ENCODE measurements around the gene PSG4. TPM values are rescaled to one million over a fixed set of nuclear protein-coding genes. Genes with fewer than 3 reads are reported as not detected.
"Not testable (repeated sequence)": the region's sequence is repeated elsewhere in the genome, so short reads cannot be mapped to it uniquely, and the experiment has no call there.

The PSG4 gene
- total RNA-seq, 1 experiment from 2014 or later: 0.10 TPM

GRCh38 chr19:43207174-43207573 lies 1.7 kb upstream of the PSG4 start:
- intact Hi-C loops (cut with micrococcal nuclease; ENCODE audit: unreplicated experiment): not testable (repeated sequence)

DNA sequence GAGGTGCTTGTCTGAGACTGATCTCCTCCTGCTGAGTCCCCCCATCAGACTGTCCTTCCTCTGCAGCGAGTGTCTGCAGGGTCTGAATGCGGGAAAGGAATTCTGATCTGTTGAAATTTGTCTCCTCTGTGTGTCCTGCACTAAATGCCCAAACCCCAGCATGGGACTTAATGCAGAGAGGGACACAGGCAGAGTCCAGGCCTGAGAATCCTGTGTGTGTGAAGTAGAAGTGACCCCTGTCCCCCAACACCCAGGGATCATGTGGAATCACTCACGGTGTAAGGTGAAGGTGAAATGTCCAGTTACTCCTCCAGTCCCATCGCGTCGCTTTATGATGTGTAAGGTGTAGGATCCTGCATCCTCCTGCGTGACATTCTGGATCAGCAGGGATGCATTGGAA lies 1.8 kb downstream of the PSG4 start:
- intact Hi-C loops (cut with micrococcal nuclease; ENCODE audit: unreplicated experiment); CTCF ChIA-PET; H3K27me3 ChIP-seq (ENCODE audit: control insufficient read depth, insufficient read depth, low read length); in situ Hi-C loops (cut with HindIII; ENCODE audit: low pct_unique_long_range_greater_than_20kb, low sequenced_read_pairs); BruUV-seq (replicated peaks); H3K9me3 ChIP-seq (ENCODE audit: control insufficient read depth, insufficient read depth, low read depth, low read length); ATAC-seq; POLR2A ChIA-PET; H3K4me1 ChIP-seq (ENCODE audit: control insufficient read depth, insufficient read depth, low read length); H3K27ac ChIP-seq (ENCODE audit: low read length); DNase-seq (ENCODE audit: low read depth, low spot score); H3K36me3 ChIP-seq (ENCODE audit: control insufficient read depth, insufficient read depth, low read length); H3K4me3 ChIP-seq (ENCODE audit: low read depth in 2 of 2, low read length in 2 of 2): not testable (repeated sequence)

More at GRCh38 chr19:43207174-43207573, 1.7 kb upstream of the PSG4 start:
- BruUV-seq (replicated peaks); H3K27me3 ChIP-seq (ENCODE audit: control insufficient read depth, insufficient read depth, low read length); DNase-seq (ENCODE audit: low read depth, low spot score); H3K27ac ChIP-seq (ENCODE audit: low read length); POLR2A ChIA-PET; ATAC-seq; H3K36me3 ChIP-seq (ENCODE audit: control insufficient read depth, insufficient read depth, low read length); in situ Hi-C loops (cut with HindIII; ENCODE audit: low pct_unique_long_range_greater_than_20kb, low sequenced_read_pairs); H3K9me3 ChIP-seq (ENCODE audit: control insufficient read depth, insufficient read depth, low read depth, low read length); H3K4me1 ChIP-seq (ENCODE audit: control insufficient read depth, insufficient read depth, low read length); H3K4me3 ChIP-seq (ENCODE audit: low read depth in 2 of 2, low read length in 2 of 2); CTCF ChIA-PET: not testable (repeated sequence)

DNA sequence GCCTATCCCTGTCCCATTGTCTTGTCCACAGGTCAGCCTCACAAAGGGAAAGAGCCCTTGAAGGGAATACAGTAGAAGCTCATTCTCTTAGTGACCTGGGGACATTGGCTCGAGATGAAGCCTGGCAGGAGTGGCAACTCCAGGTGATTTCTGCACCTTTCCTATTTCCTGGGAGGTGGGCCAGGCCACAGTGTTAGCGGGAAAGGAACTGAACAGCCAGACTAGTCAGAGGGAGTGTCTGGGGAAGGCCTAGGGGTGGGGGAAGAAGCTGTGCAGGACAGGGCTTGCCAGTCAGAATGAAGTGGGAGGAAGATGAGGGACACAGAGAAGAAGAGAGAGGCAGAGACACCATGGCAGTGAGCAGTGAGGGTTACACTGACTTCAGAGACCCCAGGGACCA lies 3.5 kb downstream of the PSG4 start:
- in situ Hi-C loops (cut with HindIII; ENCODE audit: low pct_unique_long_range_greater_than_20kb, low sequenced_read_pairs); POLR2A ChIA-PET; H3K27me3 ChIP-seq (ENCODE audit: control insufficient read depth, insufficient read depth, low read length); H3K36me3 ChIP-seq (ENCODE audit: control insufficient read depth, insufficient read depth, low read length); H3K4me3 ChIP-seq (ENCODE audit: low read depth in 2 of 2, low read length in 2 of 2); intact Hi-C loops (cut with micrococcal nuclease; ENCODE audit: unreplicated experiment); CTCF ChIA-PET; BruUV-seq (replicated peaks); H3K27ac ChIP-seq (ENCODE audit: low read length); H3K4me1 ChIP-seq (ENCODE audit: control insufficient read depth, insufficient read depth, low read length); DNase-seq (ENCODE audit: low read depth, low spot score); H3K9me3 ChIP-seq (ENCODE audit: control insufficient read depth, insufficient read depth, low read depth, low read length); ATAC-seq: not testable (repeated sequence)

GRCh38 chr19:43201337-43201801 lies 4.1 kb downstream of the PSG4 start:
- H3K27ac ChIP-seq (ENCODE audit: low read length); intact Hi-C loops (cut with micrococcal nuclease; ENCODE audit: unreplicated experiment); BruUV-seq (replicated peaks); H3K4me1 ChIP-seq (ENCODE audit: control insufficient read depth, insufficient read depth, low read length); ATAC-seq; DNase-seq (ENCODE audit: low read depth, low spot score); H3K36me3 ChIP-seq (ENCODE audit: control insufficient read depth, insufficient read depth, low read length); H3K27me3 ChIP-seq (ENCODE audit: control insufficient read depth, insufficient read depth, low read length); H3K9me3 ChIP-seq (ENCODE audit: control insufficient read depth, insufficient read depth, low read depth, low read length); POLR2A ChIA-PET; in situ Hi-C loops (cut with HindIII; ENCODE audit: low pct_unique_long_range_greater_than_20kb, low sequenced_read_pairs); CTCF ChIA-PET; H3K4me3 ChIP-seq (ENCODE audit: low read depth in 2 of 2, low read length in 2 of 2): not testable (repeated sequence)

DNA sequence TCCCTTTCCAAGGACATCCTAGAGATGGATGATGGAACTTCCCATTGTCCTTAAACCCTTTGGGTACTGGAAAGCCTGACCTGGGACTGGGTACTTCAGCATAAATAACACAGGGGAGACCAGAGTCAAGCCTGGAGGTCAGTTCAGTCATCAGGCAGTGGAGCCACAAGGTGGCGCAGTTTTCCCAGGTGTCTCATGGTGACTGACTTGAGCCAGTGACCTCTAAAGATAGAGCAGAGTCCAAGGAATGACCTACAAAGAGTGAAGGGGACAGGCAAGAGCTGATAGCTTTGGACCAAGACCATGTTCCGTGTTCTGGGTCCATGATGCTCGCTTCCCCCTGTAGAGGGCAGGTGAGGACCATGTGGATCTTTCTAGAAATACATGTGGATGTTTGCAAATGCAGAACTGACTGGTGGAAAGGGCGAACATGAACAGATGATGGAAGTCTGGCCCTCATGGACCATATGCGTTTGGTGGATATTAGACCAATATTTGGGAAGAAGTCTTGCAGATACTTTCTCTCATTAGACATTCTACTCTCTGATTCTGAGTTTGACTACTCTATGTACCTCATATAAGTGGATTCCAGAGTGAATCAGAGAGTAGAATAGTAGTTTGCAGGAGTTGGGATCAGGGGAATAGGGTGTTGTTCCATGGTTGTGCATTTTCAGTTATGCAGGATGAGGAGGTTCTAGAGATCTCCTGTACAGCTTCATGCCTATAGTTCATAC lies 6.6 kb downstream of the PSG4 start:
- ATAC-seq; CTCF ChIA-PET; DNase-seq (ENCODE audit: low read depth, low spot score); H3K4me3 ChIP-seq (ENCODE audit: low read depth in 2 of 2, low read length in 2 of 2); BruUV-seq (replicated peaks); H3K4me1 ChIP-seq (ENCODE audit: control insufficient read depth, insufficient read depth, low read length); in situ Hi-C loops (cut with HindIII; ENCODE audit: low pct_unique_long_range_greater_than_20kb, low sequenced_read_pairs); intact Hi-C loops (cut with micrococcal nuclease; ENCODE audit: unreplicated experiment); H3K27me3 ChIP-seq (ENCODE audit: control insufficient read depth, insufficient read depth, low read length); H3K9me3 ChIP-seq (ENCODE audit: control insufficient read depth, insufficient read depth, low read depth, low read length); H3K27ac ChIP-seq (ENCODE audit: low read length); POLR2A ChIA-PET; H3K36me3 ChIP-seq (ENCODE audit: control insufficient read depth, insufficient read depth, low read length): not testable (repeated sequence)

- H3K27me3 ChIP-seq (ENCODE audit: control insufficient read depth, insufficient read depth, low read length); DNase-seq (ENCODE audit: low read depth, low spot score); H3K4me3 ChIP-seq (ENCODE audit: low read depth in 2 of 2, low read length in 2 of 2); BruUV-seq (replicated peaks); H3K4me1 ChIP-seq (ENCODE audit: control insufficient read depth, insufficient read depth, low read length); H3K36me3 ChIP-seq (ENCODE audit: control insufficient read depth, insufficient read depth, low read length); intact Hi-C loops (cut with micrococcal nuclease; ENCODE audit: unreplicated experiment); CTCF ChIA-PET; H3K9me3 ChIP-seq (ENCODE audit: control insufficient read depth, insufficient read depth, low read depth, low read length); POLR2A ChIA-PET; ATAC-seq; in situ Hi-C loops (cut with HindIII; ENCODE audit: low pct_unique_long_range_greater_than_20kb, low sequenced_read_pairs); H3K27ac ChIP-seq (ENCODE audit: low read length): not testable (repeated sequence)
Measured at GRCh38 chr19:43197666-43198397, 7.6 kb downstream of the PSG4 start.

DNA sequence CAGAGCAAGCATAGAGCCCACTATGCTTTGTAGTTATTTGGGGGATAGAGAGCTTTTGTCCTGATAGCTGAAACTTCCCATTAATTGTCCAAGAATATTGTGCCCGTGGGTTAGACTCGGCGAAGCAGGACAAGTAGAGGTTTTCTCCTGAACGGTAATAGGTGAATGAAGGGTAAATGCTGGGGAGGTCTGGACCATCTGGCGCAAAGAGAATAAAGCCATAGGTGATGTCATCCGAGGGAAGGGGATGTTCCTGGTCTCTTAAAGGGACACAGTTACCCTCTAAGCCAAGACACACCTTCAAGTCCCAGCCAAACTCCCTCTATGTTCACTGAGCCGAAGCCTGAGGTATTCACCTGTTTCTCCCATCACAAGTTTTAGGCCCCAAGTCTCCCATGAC lies 11.0 kb downstream of the PSG4 start:
- DNase-seq (ENCODE audit: low read depth, low spot score); CTCF ChIA-PET; POLR2A ChIA-PET: not testable (repeated sequence)

More for the DNA sequence above, 11.0 kb downstream of the PSG4 start:
- in situ Hi-C loops (cut with HindIII; ENCODE audit: low pct_unique_long_range_greater_than_20kb, low sequenced_read_pairs); H3K9me3 ChIP-seq (ENCODE audit: control insufficient read depth, insufficient read depth, low read depth, low read length); BruUV-seq (replicated peaks); H3K4me1 ChIP-seq (ENCODE audit: control insufficient read depth, insufficient read depth, low read length); ATAC-seq; H3K36me3 ChIP-seq (ENCODE audit: control insufficient read depth, insufficient read depth, low read length); H3K27me3 ChIP-seq (ENCODE audit: control insufficient read depth, insufficient read depth, low read length); intact Hi-C loops (cut with micrococcal nuclease; ENCODE audit: unreplicated experiment); H3K27ac ChIP-seq (ENCODE audit: low read length); H3K4me3 ChIP-seq (ENCODE audit: low read depth in 2 of 2, low read length in 2 of 2): not testable (repeated sequence)

All from Panc1 (cell line).